Measurements from ENCODE around the gene R3HCC1L.

Gene R3HCC1L

GRCh38 chr10:98257198-98257597 is 122.7 kb downstream of the R3HCC1L start:
- no peak for TF ChIP-seq CTCF (conservative IDR thresholded peaks at IDR 0.05; ENCODE audit: control insufficient read depth, insufficient read depth, low read depth, low read length)
- DNase-seq (ENCODE audit: low read depth): no peak
- H3K4me3 ChIP-seq (ENCODE audit: control insufficient read depth, low read depth, low read length): no peak overlapping the region

DNA sequence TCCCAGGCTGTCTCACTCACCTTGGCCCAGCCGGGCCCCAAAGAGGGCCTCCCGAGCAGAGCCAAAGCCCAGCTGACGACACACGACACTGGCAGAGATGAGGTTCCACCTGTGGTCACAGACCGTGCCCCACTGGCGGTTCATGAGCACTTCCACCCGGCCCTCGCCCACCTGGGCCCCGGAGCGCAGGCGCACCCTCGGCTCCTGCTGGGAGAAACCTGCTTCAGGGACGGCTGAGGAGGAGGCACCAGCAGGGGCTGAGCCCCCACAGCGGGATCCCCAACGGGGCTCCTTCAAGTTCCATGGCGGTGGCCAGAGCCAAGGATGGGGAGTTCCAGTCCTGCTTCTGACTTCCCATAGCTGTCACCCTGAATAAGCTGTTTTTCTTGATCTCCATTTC is 123.5 kb downstream of the R3HCC1L start:
- H3K4me3 ChIP-seq (ENCODE audit: control insufficient read depth, low read depth, low read length): no peak overlapping the region
- no peak for TF ChIP-seq CTCF (conservative IDR thresholded peaks at IDR 0.05; ENCODE audit: control insufficient read depth, insufficient read depth, low read depth, low read length)
- DNase-seq (ENCODE audit: low read depth): no peak

DNA sequence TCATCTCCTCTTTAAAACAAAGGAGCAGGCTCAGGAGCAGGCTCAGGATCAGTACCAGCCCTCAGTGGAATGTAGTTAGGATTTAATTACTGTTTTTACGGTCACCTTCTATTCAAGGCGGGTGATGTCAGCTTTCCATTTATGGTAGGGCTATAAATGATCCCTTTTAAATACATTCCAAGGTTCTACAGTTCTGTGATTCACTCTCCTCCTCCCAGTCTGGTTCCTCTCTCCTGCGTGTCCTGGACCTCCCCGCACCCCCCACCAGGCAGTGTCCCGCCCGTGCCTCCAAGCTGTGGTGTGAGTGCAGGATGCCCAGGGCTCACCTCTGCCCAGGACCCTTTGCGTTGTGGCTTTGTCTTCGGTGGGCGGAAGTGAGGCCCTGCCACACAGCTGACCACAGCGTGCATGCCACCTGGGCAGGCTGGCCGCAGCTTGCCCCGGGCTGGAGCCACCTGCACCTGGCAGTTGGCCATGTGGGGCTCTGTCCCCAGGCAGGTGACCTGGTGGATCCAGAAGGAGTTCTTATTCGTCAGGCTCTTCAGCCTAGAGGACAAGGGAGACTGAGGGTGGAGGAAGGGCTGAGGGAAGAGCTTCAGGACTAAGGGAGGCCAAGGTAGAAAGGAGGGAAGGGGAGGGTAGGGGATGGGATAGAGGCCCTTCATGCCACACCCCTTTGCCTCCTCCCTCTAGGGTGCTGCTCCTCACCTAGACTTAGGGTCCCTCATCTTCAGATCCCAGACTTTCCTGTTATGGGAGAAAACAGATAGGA is 124.4 kb downstream of the R3HCC1L start:
- TF ChIP-seq CTCF (conservative IDR thresholded peaks at IDR 0.05; ENCODE audit: control insufficient read depth, insufficient read depth, low read depth, low read length): no peak
- no peak for DNase-seq (ENCODE audit: low read depth)
- H3K4me3 ChIP-seq (ENCODE audit: control insufficient read depth, low read depth, low read length): no peak overlapping the region

- TF ChIP-seq CTCF (conservative IDR thresholded peaks at IDR 0.05; ENCODE audit: control insufficient read depth, insufficient read depth, low read depth, low read length): no peak
- peak; percentile 41 for DNase-seq (ENCODE audit: low read depth)
- no peak overlapping the region for H3K4me3 ChIP-seq (ENCODE audit: control insufficient read depth, low read depth, low read length)
Measured at GRCh38 chr10:98259606-98260315, 125.3 kb downstream of the R3HCC1L start.

DNA sequence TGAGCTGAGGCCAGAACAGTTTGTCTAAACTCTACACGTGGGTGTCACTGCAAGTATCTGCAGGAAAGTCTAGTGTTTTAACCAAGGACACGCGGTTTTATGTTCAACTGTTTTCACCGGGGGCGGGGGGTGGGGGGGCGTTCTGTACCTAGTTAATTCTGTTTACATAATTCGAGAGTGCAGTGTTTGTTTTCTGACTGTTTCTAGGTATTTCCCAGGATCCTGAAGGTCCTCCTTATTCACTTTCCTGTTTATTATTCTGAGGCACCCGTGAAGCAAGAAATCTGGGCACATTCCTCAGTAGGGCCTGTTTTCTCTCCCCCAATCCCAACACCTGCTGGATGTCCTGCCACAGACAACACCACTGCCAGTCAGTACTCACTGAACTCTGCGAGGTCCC is 125.9 kb downstream of the R3HCC1L start:
- H3K4me3 ChIP-seq (ENCODE audit: control insufficient read depth, low read depth, low read length): no peak overlapping the region
- no peak for TF ChIP-seq CTCF (conservative IDR thresholded peaks at IDR 0.05; ENCODE audit: control insufficient read depth, insufficient read depth, low read depth, low read length)
- DNase-seq (ENCODE audit: low read depth): no peak

DNA sequence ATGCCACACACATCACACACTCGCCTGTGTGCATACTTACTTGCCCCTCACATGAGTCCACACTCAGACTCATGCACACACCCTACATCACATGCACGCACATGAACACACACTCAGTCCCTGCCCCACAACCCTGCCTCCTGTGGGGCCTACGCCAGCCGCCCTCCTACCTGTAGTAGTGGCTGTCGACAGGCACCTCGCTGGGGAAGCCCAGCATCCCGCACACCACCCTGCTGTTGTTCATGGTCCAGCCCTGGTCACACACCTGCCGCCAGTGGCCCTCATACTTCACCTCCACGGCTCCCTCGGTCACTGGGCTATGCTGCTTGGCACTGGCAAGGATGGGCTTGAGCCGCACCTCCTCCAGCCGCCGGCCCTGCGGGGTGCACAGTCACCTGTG is 126.3 kb downstream of the R3HCC1L start:
- DNase-seq (ENCODE audit: low read depth): no peak
- no peak overlapping the region for H3K4me3 ChIP-seq (ENCODE audit: control insufficient read depth, low read depth, low read length)
- TF ChIP-seq CTCF (conservative IDR thresholded peaks at IDR 0.05; ENCODE audit: control insufficient read depth, insufficient read depth, low read depth, low read length): no peak

Data from fibroblast of mammary gland (primary cell).